Activated CD8-positive, alpha-beta T cell treated with anti-CD3 and anti-CD28 coated beads, Interleukin-2, amount 10 ng/mL, durations not matched to agents 7 days and 5 days (primary cell): ENCODE data around the gene LIN7B. TPM values are rescaled to one million over a fixed set of nuclear protein-coding genes. Genes with fewer than 3 reads are reported as not detected.
A peak's percentile ranks its signal among the peaks of the same experiment; 100 is the strongest.
"Not testable (repeated sequence)": the region's sequence is repeated elsewhere in the genome, so short reads cannot be mapped to it uniquely, and the experiment has no call there.

Experiments
- ATAC-seq: fragments of 150-1000 bp; cut with Tn5 transposase; one replicate; pipeline ENCODE4 v1.10.0; 2021; ENCODE audit warnings: moderate library complexity
- CTCF ChIA-PET: fragments of 350-600 bp; sonication (Branson Sonifier 250); formaldehyde crosslinking; loops from one replicate; lab custom pipeline; 2021; ENCODE audit warnings: antibody characterized with exemption; lab: Charles Lee
- POLR2A ChIA-PET: fragments of 350-600 bp; sonication (Branson Sonifier 250); formaldehyde crosslinking; loops from one replicate; lab custom pipeline; 2021; ENCODE audit warnings: antibody characterized with exemption; lab: Charles Lee
- DNase-seq: peaks from one replicate; pipeline ENCODE4 v3.0.0-alpha.2; 2020
- H3K27ac Mint-ChIP-seq: one replicate; pipeline ENCODE4 v1.8.0; 2021; ENCODE audit warnings: mild to moderate bottlenecking, mixed read lengths
- H3K27me3 Mint-ChIP-seq: one replicate; pipeline ENCODE4 v1.8.0; 2021; ENCODE audit warnings: low read depth, mixed read lengths
- H3K36me3 Mint-ChIP-seq: one replicate; pipeline ENCODE4 v1.8.0; 2021; ENCODE audit warnings: low read depth, mixed read lengths
- H3K4me1 Mint-ChIP-seq: one replicate; pipeline ENCODE4 v1.8.0; 2021; ENCODE audit warnings: low read depth, mixed read lengths
- H3K4me3 Mint-ChIP-seq: one replicate; pipeline ENCODE4 v1.8.0; 2021; ENCODE audit warnings: mild to moderate bottlenecking, mixed read lengths
- H3K9me3 Mint-ChIP-seq: one replicate; pipeline ENCODE4 v1.8.0; 2022; ENCODE audit warnings: mixed read lengths; ENCODE audit not compliant: insufficient read depth
- total RNA-seq, 2 experiments: library from RNA; stranded (reverse); gene quantifications; one replicate each; pipeline ENCODE4 v1.2.3, GENCODE V29; 2021

Gene LIN7B
- total RNA-seq, 2 experiments from 2014 or later, result 3.7 to 6.3 TPM

DNA sequence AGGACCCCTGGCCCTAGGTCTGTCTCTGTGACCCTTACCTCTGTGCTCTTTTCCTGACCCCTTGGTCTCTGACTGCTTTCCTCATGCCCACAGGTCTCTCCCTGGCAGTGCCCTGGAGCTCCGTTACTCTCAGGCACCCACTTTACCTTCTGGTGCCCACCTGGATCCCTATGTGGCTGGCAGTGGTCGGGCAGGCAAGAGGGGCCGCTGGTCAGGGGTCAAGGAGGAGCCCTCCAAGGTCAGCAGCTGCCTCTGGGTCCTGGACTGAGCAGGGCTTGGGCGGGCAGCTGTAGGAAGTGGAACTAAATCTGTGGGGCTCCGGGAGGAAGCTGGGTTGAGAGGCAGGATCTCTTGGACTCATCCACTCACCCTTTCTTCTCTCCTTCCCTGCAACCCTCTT lies 21.5 kb downstream of the LIN7B start:
- H3K4me3 Mint-ChIP-seq, result no peak overlapping the region
- H3K27ac Mint-ChIP-seq, result no peak overlapping the region
- ATAC-seq (no peak), DNase-seq (no peak)
- ChIA-PET CTCF (interaction anchor here (0.9 to 3.7 kb wide), 2 partner anchors 10 to 64 kb away, joined by 3 to 24 read pairs; no protein-coding TSS in a partner anchor), POLR2A (no interaction called here)
- H3K27me3 Mint-ChIP-seq, result peaks cover 12% of the 10 kb centered on the region
- no peaks in the 10 kb centered on the region for H3K36me3 Mint-ChIP-seq
- H3K4me1 Mint-ChIP-seq, result peaks cover 18% of the 10 kb centered on the region
- H3K9me3 Mint-ChIP-seq, result no peaks in the 10 kb centered on the region

DNA sequence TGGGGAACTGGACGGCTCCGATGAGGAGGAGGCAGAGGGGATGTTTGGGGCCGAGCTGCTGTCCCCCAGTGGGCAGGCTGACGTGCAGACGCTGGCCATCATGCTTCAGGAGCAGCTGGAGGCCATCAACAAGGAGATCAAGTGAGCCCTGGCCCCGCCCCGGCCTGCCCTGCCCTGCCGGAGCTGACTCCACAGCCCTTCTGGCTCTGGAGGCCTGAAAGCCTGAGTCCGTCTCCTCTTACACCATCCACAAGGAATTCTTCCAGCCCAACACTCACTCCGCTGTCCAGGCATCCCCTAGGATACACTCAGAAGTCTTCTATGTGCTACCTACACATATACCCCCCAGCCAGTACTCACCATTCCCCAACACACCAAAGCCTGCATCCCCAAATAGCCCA lies 22.6 kb downstream of the LIN7B start:
- Mint-ChIP-seq H3K27ac (no peak overlapping the region), H3K36me3 (no peaks in the 10 kb centered on the region), H3K4me1 (peaks cover 18% of the 10 kb centered on the region), H3K4me3 (no peak overlapping the region), H3K9me3 (no peaks in the 10 kb centered on the region), H3K27me3 (peaks cover 12% of the 10 kb centered on the region)
- no peak for ATAC-seq
- ChIA-PET CTCF (no interaction called here), POLR2A (no interaction called here)
- DNase-seq, result no peak

DNA sequence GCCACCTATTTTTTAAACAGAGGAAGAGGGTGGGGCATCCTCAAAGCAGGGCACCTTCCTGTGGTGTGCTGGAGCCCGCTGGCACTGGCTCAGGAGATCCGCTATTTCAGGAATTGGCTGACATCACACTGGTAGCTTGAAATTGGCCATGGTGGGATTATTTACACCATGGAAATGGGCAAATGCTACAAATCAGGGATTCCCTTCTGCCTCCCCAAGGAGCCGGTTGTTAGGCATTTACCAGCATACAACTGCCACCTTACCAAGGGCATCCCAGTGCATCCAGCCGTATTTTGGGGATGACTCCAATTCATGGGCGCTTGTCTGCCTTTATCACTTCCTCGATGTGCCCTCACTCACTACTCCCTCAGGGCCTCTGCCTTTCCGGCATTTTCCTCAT lies 26.8 kb downstream of the LIN7B start:
- Mint-ChIP-seq H3K27me3 (peaks cover 7% of the 10 kb centered on the region), H3K4me3 (no peak overlapping the region), H3K4me1 (peaks cover 18% of the 10 kb centered on the region), H3K36me3 (no peaks in the 10 kb centered on the region), H3K9me3 (no peaks in the 10 kb centered on the region), H3K27ac (no peak overlapping the region)
- ATAC-seq, result no peak
- DNase-seq, result no peak
- ChIA-PET POLR2A (no interaction called here), CTCF (interaction anchor here (2.4 kb wide), 1 partner anchor 58 kb away, joined by 8 read pairs; no protein-coding TSS in a partner anchor)

DNA sequence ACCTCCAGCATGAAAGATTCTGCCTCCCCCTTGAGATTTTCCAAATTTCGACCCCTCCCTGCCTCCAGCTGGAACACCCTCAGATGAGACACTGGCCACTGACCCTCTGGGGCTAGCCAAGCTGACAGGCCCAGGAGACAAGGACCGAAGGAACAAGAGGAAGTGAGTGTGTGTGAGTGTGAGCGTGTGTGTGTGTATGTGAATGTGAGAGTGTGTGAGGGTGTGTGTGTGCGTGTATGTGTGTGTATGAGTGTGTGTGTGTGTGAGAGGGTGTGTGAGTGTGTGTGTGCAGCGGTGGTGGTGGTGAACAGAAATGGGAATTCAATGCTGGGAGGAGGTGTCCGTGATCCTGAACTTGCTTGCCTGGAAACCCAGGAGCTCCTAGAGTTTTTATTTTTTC lies 27.2 kb downstream of the LIN7B start:
- ATAC-seq, result no peak
- DNase-seq, result no peak
- ChIA-PET POLR2A (no interaction called here), CTCF (no interaction called here)
- peaks cover 17% of the 10 kb centered on the region for H3K4me1 Mint-ChIP-seq
- no peak overlapping the region for H3K4me3 Mint-ChIP-seq
- H3K27ac Mint-ChIP-seq, result no peak overlapping the region
- peaks cover 8% of the 10 kb centered on the region for H3K27me3 Mint-ChIP-seq
- no peaks in the 10 kb centered on the region for H3K9me3 Mint-ChIP-seq
- no peaks in the 10 kb centered on the region for H3K36me3 Mint-ChIP-seq

DNA sequence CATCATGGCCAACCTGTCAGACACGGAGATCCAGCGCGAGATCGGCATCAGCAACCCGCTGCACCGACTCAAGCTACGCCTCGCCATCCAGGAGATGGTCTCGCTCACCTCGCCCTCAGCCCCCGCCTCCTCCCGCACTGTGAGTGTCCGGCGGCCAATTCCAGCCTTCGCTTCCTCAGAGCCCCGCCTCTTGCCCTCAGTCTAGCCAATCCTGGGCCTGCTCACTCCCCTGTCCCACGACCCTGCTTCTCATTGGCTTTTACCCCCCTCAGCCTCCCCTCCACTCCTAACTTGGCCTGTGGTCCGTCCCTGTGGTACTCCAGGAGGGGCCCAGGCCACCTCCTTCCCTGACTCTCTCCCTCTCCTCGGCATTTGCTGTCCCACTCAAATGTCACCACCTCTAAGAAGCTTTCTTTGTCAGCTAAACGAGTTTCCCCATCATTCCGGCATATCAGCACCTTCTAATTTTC lies 28.7 kb downstream of the LIN7B start:
- Mint-ChIP-seq H3K27me3 (peaks cover 18% of the 10 kb centered on the region), H3K4me1 (peaks cover 17% of the 10 kb centered on the region), H3K27ac (no peak overlapping the region), H3K36me3 (no peaks in the 10 kb centered on the region), H3K4me3 (peak overlapping the region; percentile 73), H3K9me3 (no peaks in the 10 kb centered on the region)
- POLR2A ChIA-PET, result interaction anchor here (0.7 kb wide), 1 partner anchor 13 kb away, joined by 3 read pairs; no protein-coding TSS in a partner anchor
- ATAC-seq (peak; percentile 94), DNase-seq (peak; percentile 76)
- CTCF ChIA-PET, result interaction anchor here (0.7 to 5.4 kb wide), 3 partner anchors 29 to 149 kb away, joined by 3 to 59 read pairs (median 3); partner anchors contain the start of genes LIN7B and RUVBL2

DNA sequence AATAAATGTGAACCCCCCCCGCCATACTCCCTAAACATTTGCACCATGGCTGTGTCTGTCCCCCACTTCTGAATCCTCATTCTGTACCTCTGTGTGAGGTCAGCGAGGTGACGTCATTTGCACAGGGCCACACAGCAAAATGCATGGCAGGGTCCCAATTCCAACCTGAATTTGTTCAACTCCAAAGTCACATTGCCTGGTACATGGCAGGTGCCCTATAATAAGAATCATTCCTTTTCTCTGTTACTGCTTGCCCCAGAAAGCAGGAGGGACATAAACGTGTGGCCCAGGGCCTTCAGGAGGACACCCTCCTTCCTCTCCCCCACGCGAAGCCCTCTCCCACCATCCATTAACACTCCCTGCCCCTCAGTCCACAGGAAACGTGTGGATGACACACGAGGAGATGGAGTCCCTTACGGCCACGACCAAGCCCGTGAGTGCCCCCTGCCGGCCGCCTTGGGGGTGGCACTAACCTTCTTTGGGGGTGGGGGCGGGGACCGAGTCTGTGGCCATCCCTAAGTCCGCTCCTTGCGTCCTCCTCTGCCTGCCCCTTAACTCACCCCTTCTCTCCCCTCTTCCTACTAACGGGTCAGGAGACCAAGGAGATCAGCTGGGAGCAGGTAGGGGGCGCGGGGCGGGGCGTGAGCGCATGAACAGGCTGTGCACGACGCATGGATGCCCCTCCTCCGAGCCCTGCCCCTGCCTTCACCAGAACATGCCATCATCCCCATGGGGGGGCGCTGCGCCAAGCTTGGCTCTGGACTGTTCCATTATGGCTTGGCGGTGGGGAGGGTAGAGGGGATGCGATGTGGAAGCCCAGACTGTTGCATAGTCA lies 31.6 kb downstream of the LIN7B start:
- H3K4me3 Mint-ChIP-seq, result peak overlapping the region; percentile 12
- POLR2A ChIA-PET, result interaction anchor here (0.8 to 1.0 kb wide), 2 partner anchors 48 to 225 kb away, joined by 3 to 5 read pairs; no protein-coding TSS in a partner anchor
- peaks cover 42% of the 10 kb centered on the region for H3K27me3 Mint-ChIP-seq
- no peaks in the 10 kb centered on the region for H3K9me3 Mint-ChIP-seq
- ATAC-seq, result peak; percentile 46
- peaks cover 35% of the 10 kb centered on the region for H3K4me1 Mint-ChIP-seq
- CTCF ChIA-PET, result interaction anchor here (0.7 to 5.4 kb wide), 16 partner anchors 12 to 153 kb away, joined by 3 to 59 read pairs (median 6); partner anchors contain the start of genes GYS1, LIN7B and RUVBL2
- H3K36me3 Mint-ChIP-seq, result no peaks in the 10 kb centered on the region
- no peak overlapping the region for H3K27ac Mint-ChIP-seq
- DNase-seq, result peak; percentile 80

DNA sequence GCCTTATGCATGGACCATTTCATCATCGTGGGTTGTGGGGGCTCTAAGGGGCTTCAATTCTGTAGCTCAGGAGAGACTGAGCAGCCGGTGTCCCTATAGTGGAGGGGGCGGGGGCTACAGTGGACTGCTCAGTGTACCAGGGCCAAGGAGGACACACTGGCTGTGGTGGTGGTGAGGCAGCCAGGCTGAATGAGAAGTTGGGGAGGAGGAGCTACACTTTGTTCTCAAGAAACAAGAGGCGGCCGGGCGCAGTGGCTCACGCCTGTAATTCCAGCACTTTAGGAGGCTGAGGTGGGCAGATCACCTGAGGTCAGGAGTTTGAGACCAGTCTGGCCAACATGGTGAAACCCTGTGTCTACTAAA lies 32.2 kb downstream of the LIN7B start:
- Mint-ChIP-seq H3K4me1 (peaks cover 41% of the 10 kb centered on the region), H3K27me3 (peaks cover 46% of the 10 kb centered on the region)
- H3K9me3 Mint-ChIP-seq, DNase-seq, H3K4me3 Mint-ChIP-seq, H3K27ac Mint-ChIP-seq, H3K36me3 Mint-ChIP-seq, ATAC-seq: not testable (repeated sequence)
- POLR2A ChIA-PET, result interaction anchor here (0.8 to 1.0 kb wide), 2 partner anchors 49 to 226 kb away, joined by 3 to 5 read pairs; no protein-coding TSS in a partner anchor
- CTCF ChIA-PET, result interaction anchor here (0.7 to 5.4 kb wide), 16 partner anchors 10 to 153 kb away, joined by 3 to 59 read pairs (median 4); partner anchors contain the start of genes GYS1, LIN7B and RUVBL2

DNA sequence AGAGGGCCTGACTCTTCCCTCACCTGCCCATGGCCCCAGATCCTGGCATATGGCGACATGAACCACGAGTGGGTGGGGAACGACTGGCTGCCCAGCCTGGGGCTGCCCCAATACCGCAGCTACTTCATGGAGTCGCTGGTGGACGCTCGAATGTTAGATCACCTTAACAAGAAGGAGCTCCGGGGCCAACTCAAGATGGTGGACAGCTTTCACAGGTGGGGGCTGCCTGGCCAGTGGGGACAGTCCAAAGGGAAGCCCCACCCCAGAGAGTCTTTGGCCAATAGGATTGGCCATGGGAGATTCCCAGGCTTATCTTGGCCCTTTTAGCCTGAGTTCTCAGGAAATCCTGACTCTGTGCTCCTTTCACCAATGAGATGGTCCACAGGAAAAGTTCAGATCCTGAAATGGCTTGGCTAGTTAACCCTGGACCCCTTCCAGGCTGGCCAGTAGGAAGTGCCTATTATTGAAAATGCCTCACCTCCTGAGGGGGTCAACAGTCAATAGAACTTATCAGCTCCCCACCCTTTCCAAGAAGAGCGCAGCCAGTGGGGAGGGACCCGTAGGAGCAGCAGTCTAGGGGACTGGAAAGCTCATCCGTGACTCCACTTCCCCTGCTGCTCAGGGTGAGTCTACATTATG lies 34.0 kb downstream of the LIN7B start:
- POLR2A ChIA-PET, result interaction anchor here (0.6 kb wide), 2 partner anchors 15 to 17 kb away, joined by 3 read pairs; no protein-coding TSS in a partner anchor
- peaks cover 53% of the 10 kb centered on the region for H3K27me3 Mint-ChIP-seq
- peaks cover 41% of the 10 kb centered on the region for H3K4me1 Mint-ChIP-seq
- no peaks in the 10 kb centered on the region for H3K36me3 Mint-ChIP-seq
- CTCF ChIA-PET, result interaction anchor here (1.6 to 1.9 kb wide), 2 partner anchors 50 to 51 kb away, joined by 5 to 9 read pairs; no protein-coding TSS in a partner anchor
- peak overlapping the region; percentile 32 for H3K4me3 Mint-ChIP-seq
- no peak for ATAC-seq
- peaks cover 4% of the 10 kb centered on the region for H3K9me3 Mint-ChIP-seq
- no peak for DNase-seq
- H3K27ac Mint-ChIP-seq, result no peak overlapping the region

DNA sequence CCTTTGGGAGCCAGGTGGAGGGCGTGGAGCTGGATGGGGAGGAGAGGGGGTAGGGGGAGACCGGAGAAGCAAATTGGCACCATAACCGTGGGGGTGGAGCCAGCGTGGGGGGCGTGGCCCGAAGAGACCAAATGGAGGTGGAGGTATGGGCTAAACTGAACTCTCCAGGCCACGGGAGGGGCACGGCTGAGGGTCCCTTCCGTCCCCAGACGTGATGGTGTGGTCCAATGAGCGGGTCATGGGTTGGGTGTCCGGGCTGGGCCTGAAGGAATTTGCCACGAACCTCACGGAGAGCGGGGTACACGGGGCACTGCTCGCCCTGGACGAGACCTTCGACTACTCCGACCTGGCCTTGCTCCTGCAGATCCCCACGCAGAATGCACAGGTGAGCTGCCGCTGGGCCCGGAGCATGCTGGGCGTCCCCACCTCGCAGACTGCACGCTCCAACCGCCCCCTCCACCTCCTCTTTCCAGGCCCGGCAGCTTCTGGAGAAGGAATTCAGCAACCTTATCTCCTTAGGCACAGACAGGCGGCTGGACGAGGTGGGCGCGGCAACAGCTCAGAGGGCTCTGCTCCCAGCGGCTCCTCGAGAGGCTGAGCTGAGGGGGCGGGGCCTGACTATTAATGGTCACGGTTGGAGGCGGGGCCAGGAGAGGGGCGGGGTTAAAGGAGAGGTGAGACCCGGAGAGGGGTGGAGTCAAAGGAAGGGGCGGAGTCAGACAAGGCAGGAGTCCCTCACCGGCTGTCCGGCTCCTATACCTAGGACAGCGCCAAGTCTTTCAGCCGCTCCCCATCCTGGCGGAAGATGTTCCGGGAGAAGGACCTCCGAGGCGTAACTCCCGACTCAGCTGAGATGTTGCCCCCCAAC lies 34.8 kb downstream of the LIN7B start:
- peak; percentile 45 for ATAC-seq
- Mint-ChIP-seq H3K27ac (no peak overlapping the region), H3K27me3 (peaks cover 60% of the 10 kb centered on the region), H3K9me3 (peaks cover 4% of the 10 kb centered on the region), H3K36me3 (no peaks in the 10 kb centered on the region), H3K4me3 (peak overlapping the region; percentile 73), H3K4me1 (peaks cover 40% of the 10 kb centered on the region)
- DNase-seq, result peak; percentile 86
- POLR2A ChIA-PET, result interaction anchor here (0.6 kb wide), 2 partner anchors 14 to 16 kb away, joined by 3 read pairs; no protein-coding TSS in a partner anchor
- CTCF ChIA-PET, result interaction anchor here (1.0 to 3.3 kb wide), 5 partner anchors 35 to 76 kb away, joined by 3 to 11 read pairs (median 5); partner anchors contain the start of gene LIN7B

DNA sequence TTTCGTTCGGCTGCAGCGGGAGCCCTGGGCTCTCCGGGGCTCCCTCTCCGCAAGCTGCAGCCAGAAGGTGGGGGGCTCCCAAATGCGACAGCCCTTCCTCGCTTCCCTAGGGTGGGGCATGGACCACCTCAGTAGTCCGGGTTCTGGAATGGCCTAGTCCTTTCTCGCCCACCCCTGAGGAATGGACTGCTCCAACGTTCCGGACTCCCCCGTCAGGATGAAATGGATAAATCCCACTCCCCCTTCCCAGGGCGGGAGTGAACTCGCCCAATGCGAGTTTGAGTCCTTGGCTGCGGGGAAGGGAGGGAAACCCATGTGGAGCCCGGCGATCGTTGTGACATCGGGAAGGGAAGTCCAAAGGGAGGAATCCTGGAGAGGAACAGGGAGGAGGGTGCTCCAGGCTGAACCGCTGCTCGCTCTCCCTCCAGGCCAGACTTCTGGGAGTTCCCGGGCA lies 35.5 kb downstream of the LIN7B start:
- H3K27me3 Mint-ChIP-seq, result peaks cover 62% of the 10 kb centered on the region
- peaks cover 40% of the 10 kb centered on the region for H3K4me1 Mint-ChIP-seq
- peaks cover 4% of the 10 kb centered on the region for H3K9me3 Mint-ChIP-seq
- POLR2A ChIA-PET, result no interaction called here
- ATAC-seq, result no peak
- no peak for DNase-seq
- H3K36me3 Mint-ChIP-seq, result no peaks in the 10 kb centered on the region
- CTCF ChIA-PET, result interaction anchor here (1.0 to 3.3 kb wide), 5 partner anchors 36 to 152 kb away, joined by 3 to 11 read pairs (median 5); partner anchors contain the start of gene LIN7B
- peak overlapping the region; percentile 73 for H3K4me3 Mint-ChIP-seq
- H3K27ac Mint-ChIP-seq, result no peak overlapping the region
